ENCODE measurements around the gene GGCT. TPM values are rescaled to one million over a fixed set of nuclear protein-coding genes. Genes with fewer than 3 reads are reported as not detected.
A peak's percentile ranks its signal among the peaks of the same experiment; 100 is the strongest.

GGCT gene
- total and polyA plus RNA-seq, 4 experiments from 2014 or later = 11.0 to 23.2 (median 15.8) TPM

GRCh38 chr7:30453016-30453415 is 51.6 kb downstream of the GGCT start:
- no peaks in the 10 kb centered on the region for H3K27me3 ChIP-seq (ENCODE audit: insufficient read depth, low read length)
- Mint-ChIP-seq H3K27me3 (no peaks in the 10 kb centered on the region), H3K4me3 (no peak overlapping the region), H3K36me3 (peaks cover 29 to 64% of the 10 kb centered on the region in 2 donors), H3K27ac (peak overlapping the region in 1 of 7 donors; percentile 30), H3K4me1 (no peaks in the 10 kb centered on the region), H3K9me3 (no peaks in the 10 kb centered on the region)
- no peaks in the 10 kb centered on the region for H3K9me3 ChIP-seq (ENCODE audit: control insufficient read depth in 1 of 2, low read length in 2 of 2)
- CTCF ChIA-PET (ENCODE audit: partially characterized antibody) = no interaction called here
- no peaks in the 10 kb centered on the region for H3K4me1 ChIP-seq (ENCODE audit: insufficient read depth, low read length)
- no peak overlapping the region for H3K27ac ChIP-seq (ENCODE audit: low read depth, low read length)
- peaks cover 41% of the 10 kb centered on the region for H3K36me3 ChIP-seq (ENCODE audit: insufficient read depth, low read length)
- no peak overlapping the region for H3K4me3 ChIP-seq (ENCODE audit: low read length in 2 of 2)
- no peak for DNase-seq
- POLR2A ChIA-PET (ENCODE audit: partially characterized antibody) = no interaction called here
- intact Hi-C loops (cut with micrococcal nuclease) = no loop called here

- no peaks in the 10 kb centered on the region for H3K4me1 ChIP-seq (ENCODE audit: insufficient read depth, low read length)
- no peaks in the 10 kb centered on the region for H3K9me3 Mint-ChIP-seq
- peaks cover 34 to 66% of the 10 kb centered on the region in 2 donors for H3K36me3 Mint-ChIP-seq
- no peaks in the 10 kb centered on the region for H3K27me3 ChIP-seq (ENCODE audit: insufficient read depth, low read length)
- ChIA-PET CTCF (ENCODE audit: partially characterized antibody) (no interaction called here), POLR2A (ENCODE audit: partially characterized antibody) (no interaction called here)
- no peak overlapping the region for H3K27ac ChIP-seq (ENCODE audit: low read depth, low read length)
- no peak for DNase-seq
- no peaks in the 10 kb centered on the region for H3K27me3 Mint-ChIP-seq
- intact Hi-C loops (cut with micrococcal nuclease) = no loop called here
- no peak overlapping the region for H3K27ac Mint-ChIP-seq
- H3K4me3 Mint-ChIP-seq = no peak overlapping the region
- H3K36me3 ChIP-seq (ENCODE audit: insufficient read depth, low read length) = peaks cover 45% of the 10 kb centered on the region
- H3K4me3 ChIP-seq (ENCODE audit: low read length in 2 of 2) = no peak overlapping the region
- no peaks in the 10 kb centered on the region for H3K9me3 ChIP-seq (ENCODE audit: control insufficient read depth in 1 of 2, low read length in 2 of 2)
- H3K4me1 Mint-ChIP-seq = no peaks in the 10 kb centered on the region
Observed at GRCh38 chr7:30452280-30452930, 52.2 kb downstream of the GGCT start.

- H3K27ac ChIP-seq (ENCODE audit: low read depth, low read length) = no peak overlapping the region
- Mint-ChIP-seq H3K4me1 (peaks cover 0 to 1% (median 0%) of the 10 kb centered on the region in 4 donors), H3K9me3 (no peaks in the 10 kb centered on the region), H3K27me3 (no peaks in the 10 kb centered on the region), H3K36me3 (peaks cover 40 to 72% of the 10 kb centered on the region in 2 donors), H3K27ac (no peak overlapping the region), H3K4me3 (no peak overlapping the region)
- no peak overlapping the region for H3K4me3 ChIP-seq (ENCODE audit: low read length in 2 of 2)
- H3K9me3 ChIP-seq (ENCODE audit: control insufficient read depth in 1 of 2, low read length in 2 of 2) = no peaks in the 10 kb centered on the region
- H3K36me3 ChIP-seq (ENCODE audit: insufficient read depth, low read length) = peaks cover 45% of the 10 kb centered on the region
- H3K4me1 ChIP-seq (ENCODE audit: insufficient read depth, low read length) = no peaks in the 10 kb centered on the region
- no peak for DNase-seq
- ChIA-PET CTCF (ENCODE audit: partially characterized antibody) (no interaction called here), POLR2A (ENCODE audit: partially characterized antibody) (no interaction called here)
- H3K27me3 ChIP-seq (ENCODE audit: insufficient read depth, low read length) = no peaks in the 10 kb centered on the region
- intact Hi-C loops (cut with micrococcal nuclease) = no loop called here
Observed at GRCh38 chr7:30451539-30452279, 52.9 kb downstream of the GGCT start.

GRCh38 chr7:30450983-30451497 is 53.6 kb downstream of the GGCT start:
- DNase-seq = no peak
- no peaks in the 10 kb centered on the region for H3K27me3 Mint-ChIP-seq
- POLR2A ChIA-PET (ENCODE audit: partially characterized antibody) = no interaction called here
- H3K4me1 ChIP-seq (ENCODE audit: insufficient read depth, low read length) = peaks cover 5% of the 10 kb centered on the region
- H3K27me3 ChIP-seq (ENCODE audit: insufficient read depth, low read length) = no peaks in the 10 kb centered on the region
- H3K27ac ChIP-seq (ENCODE audit: low read depth, low read length) = no peak overlapping the region
- peaks cover 0 to 7% (median 1%) of the 10 kb centered on the region in 4 donors for H3K4me1 Mint-ChIP-seq
- H3K36me3 Mint-ChIP-seq = peaks cover 42 to 70% of the 10 kb centered on the region in 2 donors
- H3K9me3 ChIP-seq (ENCODE audit: control insufficient read depth in 1 of 2, low read length in 2 of 2) = no peaks in the 10 kb centered on the region
- peaks cover 0 to 2% (median 0%) of the 10 kb centered on the region in 8 donors for H3K9me3 Mint-ChIP-seq
- intact Hi-C loops (cut with micrococcal nuclease) = no loop called here
- peaks cover 41% of the 10 kb centered on the region for H3K36me3 ChIP-seq (ENCODE audit: insufficient read depth, low read length)
- peak overlapping the region in 1 of 7 donors; percentile 46 for H3K27ac Mint-ChIP-seq
- no peak overlapping the region for H3K4me3 Mint-ChIP-seq
- no peak overlapping the region for H3K4me3 ChIP-seq (ENCODE audit: low read length in 2 of 2)
- CTCF ChIA-PET (ENCODE audit: partially characterized antibody) = no interaction called here

GRCh38 chr7:30450240-30450982 is 54.2 kb downstream of the GGCT start:
- intact Hi-C loops (cut with micrococcal nuclease) = no loop called here
- H3K4me3 Mint-ChIP-seq = no peak overlapping the region
- H3K27ac Mint-ChIP-seq = no peak overlapping the region
- DNase-seq = no peak
- H3K4me1 Mint-ChIP-seq = peaks cover 2 to 10% (median 4%) of the 10 kb centered on the region in 4 donors
- no peaks in the 10 kb centered on the region for H3K27me3 Mint-ChIP-seq
- peaks cover 0 to 4% (median 0%) of the 10 kb centered on the region in 8 donors for H3K9me3 Mint-ChIP-seq
- Histone ChIP-seq H3K27me3 (ENCODE audit: insufficient read depth, low read length) (no peaks in the 10 kb centered on the region), H3K4me1 (ENCODE audit: insufficient read depth, low read length) (peaks cover 6% of the 10 kb centered on the region), H3K36me3 (ENCODE audit: insufficient read depth, low read length) (peaks cover 38% of the 10 kb centered on the region), H3K9me3 (ENCODE audit: control insufficient read depth in 1 of 2, low read length in 2 of 2) (no peaks in the 10 kb centered on the region), H3K27ac (ENCODE audit: low read depth, low read length) (no peak overlapping the region), H3K4me3 (ENCODE audit: low read length in 2 of 2) (no peak overlapping the region)
- ChIA-PET POLR2A (ENCODE audit: partially characterized antibody) (no interaction called here), CTCF (ENCODE audit: partially characterized antibody) (no interaction called here)
- H3K36me3 Mint-ChIP-seq = peaks cover 45 to 69% of the 10 kb centered on the region in 2 donors

- no peaks in the 10 kb centered on the region for H3K27me3 ChIP-seq (ENCODE audit: insufficient read depth, low read length)
- POLR2A ChIA-PET (ENCODE audit: partially characterized antibody) = no interaction called here
- intact Hi-C loops (cut with micrococcal nuclease) = no loop called here
Observed at GRCh38 chr7:30448461-30449189, 56.0 kb downstream of the GGCT start.

More at GRCh38 chr7:30448461-30449189, 56.0 kb downstream of the GGCT start:
- Histone ChIP-seq H3K4me1 (ENCODE audit: insufficient read depth, low read length) (peaks cover 6% of the 10 kb centered on the region), H3K4me3 (ENCODE audit: low read length in 2 of 2) (no peak overlapping the region), H3K9me3 (ENCODE audit: control insufficient read depth in 1 of 2, low read length in 2 of 2) (no peaks in the 10 kb centered on the region), H3K27ac (ENCODE audit: low read depth, low read length) (no peak overlapping the region), H3K36me3 (ENCODE audit: insufficient read depth, low read length) (peaks cover 22% of the 10 kb centered on the region)
- Mint-ChIP-seq H3K4me1 (peaks cover 2 to 10% (median 4%) of the 10 kb centered on the region in 4 donors), H3K27me3 (no peaks in the 10 kb centered on the region), H3K27ac (no peak overlapping the region), H3K4me3 (no peak overlapping the region), H3K9me3 (peaks cover 0 to 4% (median 0%) of the 10 kb centered on the region in 8 donors), H3K36me3 (peaks cover 44 to 53% of the 10 kb centered on the region in 2 donors)
- DNase-seq = no peak
- CTCF ChIA-PET (ENCODE audit: partially characterized antibody) = interaction anchor here (1.5 kb wide), 1 partner anchor 25 kb away, joined by 3 read pairs; no protein-coding TSS in a partner anchor

Measured in CD4-positive, alpha-beta memory T cell (primary cell).